GM12878 (cell line): ENCODE measurements around the gene PDIA5. TPM values are rescaled to one million over a fixed set of nuclear protein-coding genes. Genes with fewer than 3 reads are reported as not detected.
A peak's percentile ranks its signal among the peaks of the same experiment; 100 is the strongest.

ENCODE experiments used
- ATAC-seq: fragments of 200-7000 bp; cut with Tn5 transposase; 3 replicates; pipeline ENCODE4 v1.9.1; 2020; ENCODE audit warnings: mild to moderate bottlenecking, moderate library complexity
- BruUV-seq: library from RNA; stranded (reverse); fragments of 400-500 nt; replicated peaks from 2 replicates; lab custom pipeline; 2021; lab: Mats Ljungman, UMichigan
- CTCF ChIA-PET: fragments of 300-600 bp; sonication (Branson Sonifier 250); formaldehyde crosslinking; extraction: SDS; loops from one replicate; lab custom pipeline; 2021; ENCODE audit warnings: inconsistent platforms; lab: Yijun Ruan, JAX
- POLR2A ChIA-PET: fragments of 350-600 bp; formaldehyde crosslinking; extraction: SDS; loops from one replicate; lab custom pipeline; 2021; ENCODE audit warnings: inconsistent platforms; lab: Charles Lee
- RAD21 ChIA-PET: fragments of 300-600 bp; sonication (Branson Sonifier 250); formaldehyde crosslinking; loops from one replicate; lab custom pipeline; 2023; ENCODE audit warnings: antibody characterized with exemption; ENCODE audit not compliant: unreplicated experiment; lab: Charles Lee
- SMC1A ChIA-PET: fragments of 300-600 bp; sonication (Branson Sonifier 250); formaldehyde crosslinking; loops from one replicate; lab custom pipeline; 2023; ENCODE audit not compliant: unreplicated experiment, uncharacterized antibody; lab: Charles Lee
- DNase-seq: peaks from one replicate; pipeline ENCODE4 v3.0.0-alpha.2; 2011; ENCODE audit warnings: low read depth, low spot score
- FAIRE-seq: peaks from 3 replicates; lab custom pipeline; 2011; peaks lifted over from hg19 to GRCh38; lab: Jason Lieb, UNC
- H2AFZ ChIP-seq: 2 replicates; pipeline ENCODE4 v1.6.0; 2011; ENCODE audit warnings: low read depth, low read length, control low read depth; ENCODE audit not compliant: control insufficient read depth
- H3K27ac ChIP-seq: 2 replicates; pipeline ENCODE4 v1.5.1; 2011; ENCODE audit warnings: control low read depth; ENCODE audit not compliant: control insufficient read depth, insufficient read depth
- H3K27me3 ChIP-seq, 2 experiments: replicated peaks in 1 of 2; 2 replicates each; pipeline versions ENCODE4 v1.6.0 to v1.6.1; 2011; ENCODE audit warnings: low read length in 1 of 2; ENCODE audit not compliant: control insufficient read depth in 2 of 2, insufficient read depth in 2 of 2
- H3K36me3 ChIP-seq, 2 experiments: 2 replicates each; pipeline ENCODE4 v1.5.1; 2011; ENCODE audit warnings: low read length in 1 of 2; ENCODE audit not compliant: control insufficient read depth in 2 of 2, insufficient read depth in 2 of 2
- H3K4me1 ChIP-seq: 2 replicates; pipeline ENCODE4 v1.6.1; 2011; ENCODE audit warnings: mild to moderate bottlenecking, low read length, moderate library complexity, mixed read lengths; ENCODE audit not compliant: control insufficient read depth, insufficient read depth
- H3K4me2 ChIP-seq: 2 replicates; pipeline ENCODE4 v1.6.0; 2011; ENCODE audit warnings: control low read depth; ENCODE audit not compliant: control insufficient read depth, insufficient read depth
- H3K4me3 ChIP-seq: fragments of 200-600 bp; sonication (generic); 2 replicates; pipeline ENCODE4 v1.5.1; 2016
- H3K79me2 ChIP-seq: 2 replicates; pipeline ENCODE4 v1.6.0; 2011; ENCODE audit warnings: low read length; ENCODE audit not compliant: control insufficient read depth, insufficient read depth
- H3K9ac ChIP-seq: 2 replicates; pipeline ENCODE4 v1.8.0; 2011; ENCODE audit warnings: low read length, control low read depth, mixed read lengths; ENCODE audit not compliant: control insufficient read depth, insufficient read depth
- H3K9me3 ChIP-seq: replicated peaks from 3 replicates; pipeline ENCODE4 v1.5.1; 2011; ENCODE audit warnings: mild to moderate bottlenecking, low read length; ENCODE audit not compliant: control insufficient read depth, insufficient read depth
- H4K20me1 ChIP-seq: 2 replicates; pipeline ENCODE4 v1.6.0; 2011; ENCODE audit not compliant: control insufficient read depth, insufficient read depth
- BCL11A ChIP-seq: IDR thresholded peaks from 2 replicates; pipeline ENCODE4 v1.6.1; 2011; ENCODE audit warnings: low read depth, low read length
- CEBPZ ChIP-seq: fragments of 150-350 bp; IDR thresholded peaks from 2 replicates; pipeline ENCODE4 v1.6.1; 2016; ENCODE audit warnings: low read depth, low read length
- EED ChIP-seq: sonication (generic); IDR thresholded peaks from 2 replicates; pipeline ENCODE4 v1.6.1; 2016; ENCODE audit warnings: antibody characterized with exemption, low read depth
- POU2F2 ChIP-seq: IDR thresholded peaks from 3 replicates; pipeline ENCODE4 v1.6.1; 2011; ENCODE audit warnings: low read depth, mild to moderate bottlenecking, low read length, borderline replicate concordance
- SP1 ChIP-seq: IDR thresholded peaks from one replicate; pipeline ENCODE4 v1.6.1; 2011; ENCODE audit warnings: low read depth, low read length
- SREBF1 ChIP-seq: IDR thresholded peaks from 2 replicates; pipeline ENCODE4 v1.6.1; 2012; ENCODE audit warnings: mild to moderate bottlenecking, low read length
- WGBS: methylation state at CpG from one replicate; pipeline ENCODE4 v1.1.6; 2016; ENCODE audit warnings: low lambda C conversion rate; ENCODE audit not compliant: insufficient replicate concordance, insufficient coverage; ENCODE audit errors: missing lambda C conversion rate; 5-methylcytosine and 5-hydroxymethylcytosine counted together
- in situ Hi-C: fragments of 300-500 bp; cut with MboI; formaldehyde crosslinking; loops from 9 replicates; pipeline ENCODE4 v1.14.3; 2018; ENCODE audit warnings: mixed read lengths
- intact Hi-C: fragments of 100-400 bp; cut with micrococcal nuclease; formaldehyde crosslinking; loops from one replicate; pipeline ENCODE4 v1.14.2; 2022; ENCODE audit not compliant: unreplicated experiment
- polyA plus RNA-seq, 11 experiments: library from polyadenylated mRNA; depleted of rRNA in 4 of 11; unstranded in 6 of 11; stranded (reverse) in 5 of 11; fragments of >200 nt; fragmentation: Nextera tagmentation in 4 of 11; fragmentation: Illumina TruSeq in 1 of 11; extraction: Ambion mirVana in 4 of 11; extraction: Trizol in 1 of 11; gene quantifications; 1 replicate in 1 of 11; 2 replicates in 10 of 11; pipeline versions ENCODE4 v1.2.1 to v1.2.3, GENCODE V29; 2011 to 2016; ENCODE audit warnings: inconsistent platforms in 2 of 11, missing spikeins in 2 of 11, low read depth in 1 of 11
- total RNA-seq, 4 experiments: library from RNA; depleted of rRNA in 3 of 4; stranded (reverse); fragments of >200 nt in 3 of 4; fragmentation: Illumina TruSeq in 1 of 4; extraction: Trizol in 1 of 4; gene quantifications; 2 replicates each; pipeline versions ENCODE4 v1.2.1 to v1.2.3, GENCODE V29; 2013 to 2021
- TF ChIP-seq, protein P1 (sequence below): fragments of 450-650 bp; IDR thresholded peaks from 2 replicates; pipeline ENCODE4 v1.6.1; 2014; ENCODE audit warnings: mild to moderate bottlenecking

The PDIA5 gene
- total and polyA plus RNA-seq, 10 of the 15 experiments (the other 5 are each of a cell fraction or from before 2014, with no cell fraction given), result 4.1 to 24.8 (median 19.2) TPM

DNA sequence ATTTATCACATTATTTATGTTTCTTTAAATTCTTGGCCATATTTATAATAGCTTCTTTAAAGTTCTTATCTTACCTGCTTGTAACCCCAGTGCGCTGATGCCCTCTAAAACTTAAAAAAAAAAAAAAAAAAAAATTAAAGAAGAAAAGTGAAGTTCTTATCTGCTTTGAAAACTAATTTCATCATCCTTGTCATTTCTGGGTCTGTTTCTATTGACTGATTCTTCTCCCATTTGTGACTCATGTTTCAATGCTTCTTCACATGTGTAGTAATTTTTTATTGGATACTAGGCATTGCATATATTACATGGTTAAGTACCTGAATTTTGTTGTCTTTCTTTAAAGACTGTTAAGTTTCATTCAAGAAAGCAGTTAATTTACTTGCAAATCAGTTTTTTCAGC, 131.5 kb downstream of the PDIA5 start (continued):
- TF ChIP-seq CEBPZ, result no peak

- ChIA-PET SMC1A (interaction anchor here (0.9 kb wide), 1 partner anchor 14 kb away, joined by 3 read pairs; no protein-coding TSS in a partner anchor), CTCF (interaction anchor here (1.4 kb wide), 1 partner anchor 17 kb away, joined by 4 read pairs; no protein-coding TSS in a partner anchor), RAD21 (interaction anchor here (1.0 to 1.3 kb wide), 2 partner anchors 48 to 134 kb away, joined by 3 to 4 read pairs; no protein-coding TSS in a partner anchor), POLR2A (interaction anchor here (0.5 to 1.8 kb wide), 5 partner anchors 9 to 817 kb away, joined by 3 to 5 read pairs (median 3); partner anchors contain the start of gene FAM162A)
- Histone ChIP-seq H2AFZ (peak overlapping the region; percentile 98), H3K27ac (peak overlapping the region; percentile 85), H3K9me3 (no peaks in the 10 kb centered on the region; the same call in 2 of the 3 replicates), H3K79me2 (peaks cover 27% of the 10 kb centered on the region), H3K36me3 (no peaks in the 10 kb centered on the region), H3K4me2 (peak overlapping the region; percentile 96), H4K20me1 (no peaks in the 10 kb centered on the region), H3K4me3 (peak overlapping the region; percentile 74), H3K27me3 (no peaks in the 10 kb centered on the region), H3K4me1 (0 out of 2 replicates have a peak, but pooled peaks cover 8% of the 10 kb centered on the region), H3K9ac (peak overlapping the region; percentile 88)
- no peak for DNase-seq
- BruUV-seq, result TSS peak; percentile 99
- intact Hi-C loops (no loop called here), in situ Hi-C loops (no loop called here)
- 0% methylated on average over 6 of the region's 6 CpGs for WGBS
- ATAC-seq, result no peak
- peak; percentile 31 for FAIRE-seq
- TF ChIP-seq, protein P1, sequence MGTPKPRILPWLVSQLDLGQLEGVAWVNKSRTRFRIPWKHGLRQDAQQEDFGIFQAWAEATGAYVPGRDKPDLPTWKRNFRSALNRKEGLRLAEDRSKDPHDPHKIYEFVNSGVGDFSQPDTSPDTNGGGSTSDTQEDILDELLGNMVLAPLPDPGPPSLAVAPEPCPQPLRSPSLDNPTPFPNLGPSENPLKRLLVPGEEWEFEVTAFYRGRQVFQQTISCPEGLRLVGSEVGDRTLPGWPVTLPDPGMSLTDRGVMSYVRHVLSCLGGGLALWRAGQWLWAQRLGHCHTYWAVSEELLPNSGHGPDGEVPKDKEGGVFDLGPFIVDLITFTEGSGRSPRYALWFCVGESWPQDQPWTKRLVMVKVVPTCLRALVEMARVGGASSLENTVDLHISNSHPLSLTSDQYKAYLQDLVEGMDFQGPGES, result 0 out of 2 replicates have a peak, but pooled peaks have one; percentile 2
- TF ChIP-seq POU2F2, result no peak
- no peak for TF ChIP-seq BCL11A
- TF ChIP-seq SP1, result no peak
- no peak for TF ChIP-seq SREBF1
- 0 out of 2 replicates have a peak, but pooled peaks have one; percentile 14 for TF ChIP-seq EED
Observed at GRCh38 chr3:123201223-123201556, 134.4 kb downstream of the PDIA5 start.
